HUES6 (cell line): ENCODE measurements around the gene NUDT4B.
"Not testable (repeated sequence)": the region's sequence is repeated elsewhere in the genome, so short reads cannot be mapped to it uniquely, and the experiment has no call there.

ENCODE experiments used
- H3K27ac ChIP-seq: 2 replicates; pipeline ENCODE4 v1.7.0; 2013; ENCODE audit warnings: low read depth, mild to moderate bottlenecking, low read length, inconsistent platforms
- H3K27me3 ChIP-seq: 2 replicates; pipeline ENCODE4 v1.6.1; 2013; ENCODE audit warnings: low read length; ENCODE audit not compliant: control insufficient read depth, insufficient read depth
- H3K36me3 ChIP-seq: 2 replicates; pipeline ENCODE4 v1.6.1; 2013; ENCODE audit warnings: low read length; ENCODE audit not compliant: control insufficient read depth, insufficient read depth
- H3K4me1 ChIP-seq: 2 replicates; pipeline ENCODE4 v1.6.1; 2013; ENCODE audit warnings: low read length; ENCODE audit not compliant: control insufficient read depth, insufficient read depth
- H3K4me3 ChIP-seq: 2 replicates; pipeline ENCODE4 v1.5.1; 2013; ENCODE audit warnings: low read depth, low read length
- H3K9ac ChIP-seq: one replicate; pipeline ENCODE4 v1.6.1; 2013; ENCODE audit warnings: mild to moderate bottlenecking, low read length
- H3K9me3 ChIP-seq: 2 replicates; pipeline ENCODE4 v1.6.1; 2013; ENCODE audit warnings: low read depth, low read length; ENCODE audit not compliant: control insufficient read depth, insufficient read depth

NUDT4B gene

DNA sequence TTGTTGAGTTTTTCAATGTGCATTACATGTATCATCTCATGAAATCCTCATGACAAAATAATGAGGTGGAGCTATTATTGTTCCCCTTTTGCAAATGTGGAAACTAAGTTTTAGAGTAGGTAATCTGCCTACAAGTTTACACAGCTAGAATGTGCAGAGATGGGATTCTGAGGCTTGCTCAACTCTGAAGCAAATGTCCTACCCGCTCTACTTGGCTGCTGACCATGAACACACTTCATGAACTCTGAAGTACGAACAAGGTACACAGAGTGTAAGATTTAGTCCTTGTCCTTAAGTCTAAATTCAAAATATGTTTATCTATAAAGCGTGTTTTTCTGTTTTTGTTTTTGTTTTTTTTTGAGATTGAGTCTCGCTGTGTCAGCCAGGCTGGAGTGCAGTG is 5.4 kb upstream of the NUDT4B start:
- H3K9ac ChIP-seq, H3K4me1 ChIP-seq, H3K9me3 ChIP-seq: not testable (repeated sequence)

DNA sequence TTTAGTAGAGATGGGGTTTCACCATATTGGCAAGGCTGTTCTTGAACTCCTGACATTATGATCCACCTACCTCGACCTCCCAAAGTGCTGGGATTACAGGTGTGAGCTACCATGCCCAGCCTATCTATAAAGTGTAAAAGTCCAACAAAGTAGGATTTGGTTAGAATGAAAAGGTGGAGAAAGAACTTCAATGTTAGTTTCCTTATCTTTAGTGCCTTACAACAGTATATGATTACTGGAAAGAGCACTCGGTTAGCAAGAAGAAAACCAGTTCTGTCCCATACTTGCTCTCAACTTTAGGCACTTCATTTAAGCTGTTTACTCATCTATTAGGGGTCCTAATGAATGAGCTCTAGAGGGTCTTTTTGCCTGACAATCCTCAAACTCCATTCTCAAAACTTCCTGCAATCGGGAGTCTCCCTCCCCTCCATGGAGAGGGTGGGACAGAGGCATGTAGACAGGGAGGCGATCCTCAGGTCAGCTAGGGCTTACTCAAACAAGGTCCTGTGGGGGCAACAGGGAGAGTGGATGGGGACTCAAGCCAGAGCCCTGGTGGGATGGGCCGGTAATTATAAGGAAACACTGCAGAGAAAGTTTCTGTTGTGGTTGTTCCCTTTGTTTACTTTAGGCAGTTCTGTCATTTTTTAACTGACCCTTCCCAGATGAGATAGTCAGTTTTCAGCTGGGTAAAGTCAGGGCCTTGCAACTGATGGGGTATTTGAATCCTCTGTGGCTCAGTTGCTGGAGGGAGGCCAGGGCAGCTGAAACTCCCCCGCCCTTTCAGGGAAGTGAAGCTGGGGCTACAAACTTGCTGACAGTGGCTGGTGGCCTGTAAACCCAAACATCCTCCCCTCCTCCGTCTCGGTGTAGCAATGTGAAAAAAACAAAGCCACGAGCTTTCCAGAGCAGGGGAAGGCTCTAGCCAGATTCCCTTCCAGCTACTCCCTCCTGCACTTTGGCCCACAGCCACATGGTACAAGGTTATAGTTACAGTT is 4.6 kb upstream of the NUDT4B start:
- not testable (repeated sequence) for H3K36me3 ChIP-seq, H3K9ac ChIP-seq, H3K27ac ChIP-seq, H3K9me3 ChIP-seq, H3K4me1 ChIP-seq, H3K27me3 ChIP-seq, H3K4me3 ChIP-seq

More for the DNA sequence above, 5.4 kb upstream of the NUDT4B start:
- not testable (repeated sequence) for H3K27me3 ChIP-seq, H3K36me3 ChIP-seq, H3K27ac ChIP-seq, H3K4me3 ChIP-seq

DNA sequence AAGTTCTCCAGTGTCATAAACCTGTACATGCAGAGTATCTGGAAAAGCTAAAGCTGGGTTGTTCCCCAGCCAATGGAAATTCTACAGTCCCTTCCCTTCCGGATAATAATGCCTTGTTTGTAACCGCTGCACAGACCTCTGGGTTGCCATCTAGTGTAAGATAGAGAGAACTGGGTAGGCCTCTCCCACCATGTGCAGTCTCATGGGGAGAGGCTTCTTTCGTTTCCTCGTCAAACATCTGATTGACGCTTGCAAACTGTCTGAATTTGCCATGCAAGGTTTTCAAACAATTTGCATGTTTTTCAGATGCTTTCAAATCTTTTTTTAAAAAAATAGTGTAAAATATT is 734 bp downstream of the NUDT4B start:
- H3K27ac ChIP-seq, H3K4me3 ChIP-seq, H3K9ac ChIP-seq, H3K4me1 ChIP-seq, H3K27me3 ChIP-seq, H3K36me3 ChIP-seq, H3K9me3 ChIP-seq: not testable (repeated sequence)

DNA sequence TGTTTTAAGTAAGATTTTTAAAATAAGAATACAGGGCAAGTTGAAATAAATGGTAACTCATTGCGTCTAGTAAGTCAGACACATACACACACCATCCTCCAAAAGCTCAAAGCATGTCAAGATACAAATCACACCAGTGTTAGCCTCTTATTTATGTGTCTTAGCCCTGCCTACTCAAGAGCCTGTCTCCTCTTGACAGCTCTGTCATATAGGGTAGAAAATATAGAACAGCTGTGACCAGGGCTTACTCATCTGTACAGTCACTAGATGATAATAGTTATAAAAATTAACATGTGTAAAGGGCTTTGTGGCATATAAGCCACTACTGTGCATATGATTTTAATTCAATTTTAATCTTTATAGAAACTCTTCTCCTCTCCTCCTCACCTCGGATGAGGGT is 7.7 kb downstream of the NUDT4B start:
- not testable (repeated sequence) for H3K4me3 ChIP-seq, H3K27ac ChIP-seq, H3K27me3 ChIP-seq, H3K4me1 ChIP-seq, H3K36me3 ChIP-seq, H3K9ac ChIP-seq, H3K9me3 ChIP-seq

DNA sequence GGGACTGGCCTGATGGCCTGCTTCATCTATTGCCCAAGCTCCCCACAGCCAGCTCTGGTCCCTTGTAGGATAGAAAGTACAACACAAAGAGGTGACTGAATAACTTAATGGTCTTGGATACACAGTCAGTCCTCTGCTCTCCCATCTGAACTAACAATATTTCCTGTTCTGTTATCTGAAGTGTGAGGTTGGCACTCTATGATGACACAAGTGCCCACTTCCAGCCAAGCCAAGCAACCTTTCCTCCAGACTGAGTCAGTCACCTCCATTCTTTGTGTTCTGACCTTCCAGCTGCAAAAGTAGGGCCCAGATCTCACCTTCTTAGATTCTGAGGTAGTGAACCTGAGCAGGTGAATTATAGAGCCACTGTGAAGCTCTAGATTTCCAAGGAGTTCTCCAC is 8.9 kb downstream of the NUDT4B start:
- not testable (repeated sequence) for H3K4me1 ChIP-seq, H3K36me3 ChIP-seq, H3K9me3 ChIP-seq, H3K9ac ChIP-seq, H3K27ac ChIP-seq, H3K4me3 ChIP-seq, H3K27me3 ChIP-seq

DNA sequence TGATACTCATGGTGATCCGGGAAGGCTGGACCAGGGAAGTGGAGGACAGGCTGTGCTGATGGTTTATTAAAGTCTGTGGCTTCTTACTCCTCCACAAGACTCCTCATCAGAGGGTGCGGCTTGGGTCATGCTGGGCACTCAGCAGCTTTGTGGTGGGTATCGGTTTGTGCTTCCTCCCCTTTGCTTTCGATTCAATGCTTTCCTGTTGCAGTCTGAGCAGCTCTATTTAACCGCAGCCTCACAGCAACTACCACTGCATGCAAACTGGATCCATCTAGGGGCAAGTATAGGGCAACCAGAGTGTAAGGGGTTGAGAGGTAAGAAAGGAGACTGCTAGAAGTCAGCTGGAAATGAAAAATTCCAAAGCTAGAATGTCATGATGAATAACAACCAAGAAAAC is 9.8 kb downstream of the NUDT4B start:
- H3K4me1 ChIP-seq, H3K27ac ChIP-seq, H3K36me3 ChIP-seq, H3K9me3 ChIP-seq, H3K9ac ChIP-seq, H3K4me3 ChIP-seq, H3K27me3 ChIP-seq: not testable (repeated sequence)

DNA sequence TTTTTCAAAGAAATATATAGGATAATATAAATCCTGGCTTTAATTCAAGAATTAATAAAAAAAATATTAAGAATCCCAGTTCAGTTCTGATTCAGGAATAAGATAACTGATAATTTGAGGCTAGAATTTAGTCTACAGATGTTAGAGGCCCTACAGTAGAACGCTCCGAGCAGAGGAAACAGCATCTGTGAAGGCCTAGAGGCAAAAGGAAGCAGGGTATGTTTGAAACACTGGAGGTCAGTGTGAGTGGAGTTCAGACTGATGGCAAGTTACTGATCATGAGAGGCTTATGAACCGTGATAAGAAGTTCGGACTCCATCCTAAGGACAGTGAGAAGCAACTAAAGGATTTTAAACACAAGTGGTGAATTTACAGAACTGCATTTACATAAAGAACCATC is 10.4 kb downstream of the NUDT4B start:
- not testable (repeated sequence) for H3K27me3 ChIP-seq, H3K9me3 ChIP-seq, H3K4me1 ChIP-seq, H3K4me3 ChIP-seq, H3K9ac ChIP-seq, H3K36me3 ChIP-seq, H3K27ac ChIP-seq

DNA sequence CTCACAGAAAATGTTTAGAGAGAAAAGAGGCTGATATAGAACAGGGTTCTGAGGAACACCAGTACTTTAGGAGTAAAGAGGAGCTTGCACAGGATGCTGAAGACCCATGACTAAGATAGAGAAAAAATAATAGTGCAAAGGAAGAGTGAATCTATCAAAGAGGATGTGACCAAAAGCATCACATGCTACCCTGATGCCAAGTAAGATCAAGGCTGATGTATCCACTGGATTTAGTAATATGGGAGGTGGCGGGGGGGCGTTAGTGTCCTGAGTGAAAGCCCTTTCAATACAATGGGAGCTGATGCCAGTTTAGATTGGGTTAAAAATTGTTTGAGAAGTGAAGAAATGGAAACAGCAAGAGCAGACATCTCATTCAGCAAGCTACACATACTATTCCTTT is 11.2 kb downstream of the NUDT4B start:
- H3K4me1 ChIP-seq, H3K27ac ChIP-seq, H3K9ac ChIP-seq, H3K27me3 ChIP-seq, H3K36me3 ChIP-seq, H3K9me3 ChIP-seq, H3K4me3 ChIP-seq: not testable (repeated sequence)

DNA sequence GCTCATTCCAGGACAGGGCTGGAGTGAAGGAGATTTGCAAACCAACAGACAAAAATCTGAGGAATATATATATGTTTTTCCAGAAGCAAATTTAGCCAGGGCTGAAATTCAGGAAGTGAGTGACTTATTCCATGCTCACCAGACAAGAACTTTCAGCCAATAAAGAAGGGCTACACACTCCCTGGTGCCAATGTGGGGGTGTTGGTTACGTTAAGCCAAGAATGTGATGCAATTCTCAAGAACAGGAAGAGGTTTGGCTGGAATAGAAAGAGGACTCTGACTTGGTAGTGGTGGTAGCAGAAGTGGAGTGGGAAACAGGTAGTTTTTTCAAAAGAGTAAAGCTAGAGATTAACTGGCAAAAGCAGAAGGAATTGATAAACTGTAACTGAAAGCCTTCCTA is 11.6 kb downstream of the NUDT4B start:
- H3K27ac ChIP-seq, H3K9ac ChIP-seq, H3K9me3 ChIP-seq, H3K4me1 ChIP-seq, H3K36me3 ChIP-seq, H3K27me3 ChIP-seq, H3K4me3 ChIP-seq: not testable (repeated sequence)

DNA sequence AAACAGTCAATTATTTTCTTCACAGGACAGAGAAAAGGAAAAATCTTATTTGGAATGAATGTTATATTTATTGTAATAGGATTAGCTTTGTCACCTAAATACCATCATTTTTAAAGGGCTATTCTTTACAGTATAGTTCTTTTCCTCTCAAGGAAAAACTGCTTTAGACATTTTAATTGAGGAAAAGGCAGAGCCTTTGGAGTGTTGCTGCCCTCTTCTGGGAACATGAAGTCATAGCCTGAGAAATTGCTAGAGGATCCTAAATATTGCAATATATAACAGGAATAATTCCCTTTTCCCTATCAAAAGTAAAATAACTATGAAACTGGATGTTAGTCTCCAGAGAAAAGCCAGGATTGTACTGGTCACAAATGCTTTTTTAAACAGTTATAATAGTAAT is 12.8 kb downstream of the NUDT4B start:
- not testable (repeated sequence) for H3K4me3 ChIP-seq, H3K27ac ChIP-seq, H3K36me3 ChIP-seq, H3K9ac ChIP-seq, H3K9me3 ChIP-seq, H3K27me3 ChIP-seq, H3K4me1 ChIP-seq

DNA sequence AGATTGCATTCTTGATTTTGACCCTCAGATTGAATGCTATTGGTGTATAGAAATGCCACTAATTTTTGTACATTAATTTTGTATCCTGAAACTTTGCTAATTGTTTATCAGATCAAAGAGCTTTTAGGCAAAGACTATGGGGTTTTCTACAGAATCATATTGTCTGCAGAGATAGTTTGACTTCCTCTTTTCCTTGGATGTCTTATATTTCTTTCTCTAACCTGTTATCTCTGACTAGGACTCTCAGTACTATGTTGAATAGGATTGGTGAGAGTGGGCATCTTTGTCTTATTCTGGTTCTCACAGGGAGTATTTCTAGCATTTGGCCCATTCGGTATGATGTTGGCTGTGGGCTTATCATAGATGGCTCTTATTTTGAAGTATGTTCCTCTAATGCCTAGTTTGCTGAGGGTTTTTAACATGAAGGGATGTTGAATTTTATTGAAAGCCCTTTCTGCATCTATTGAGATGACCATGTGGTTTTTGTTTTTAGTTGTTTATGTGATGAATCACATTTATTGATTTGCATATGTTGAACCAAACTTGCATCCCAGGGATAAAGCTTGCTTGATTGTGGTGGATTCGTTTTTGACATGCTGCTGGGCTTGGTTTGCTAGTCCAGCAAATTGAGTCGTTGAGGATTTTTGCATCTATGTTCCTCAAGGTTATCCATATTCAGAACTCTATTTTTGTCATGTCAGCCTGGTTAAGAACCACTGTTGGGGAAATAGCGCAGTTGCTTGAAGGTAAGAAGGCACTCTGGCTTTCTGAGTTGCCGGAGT is 16.9 kb downstream of the NUDT4B start:
- H3K9me3 ChIP-seq, H3K27ac ChIP-seq, H3K4me3 ChIP-seq, H3K27me3 ChIP-seq, H3K36me3 ChIP-seq, H3K4me1 ChIP-seq, H3K9ac ChIP-seq: not testable (repeated sequence)
